HCT116 (cell line): ENCODE measurements around the gene HAGH. TPM values are rescaled to one million over a fixed set of nuclear protein-coding genes. Genes with fewer than 3 reads are reported as not detected.

ENCODE experiments used
- ATAC-seq: fragments of 200-7000 bp; cut with Tn5 transposase; 2 replicates; pipeline ENCODE4 v1.9.1; 2020; ENCODE audit warnings: mild to moderate bottlenecking, moderate library complexity
- BruUV-seq: library from RNA; stranded (reverse); fragments of 400-500 nt; replicated peaks from 2 replicates; lab custom pipeline; 2021; lab: Mats Ljungman, UMichigan
- CTCF ChIA-PET: fragments of 300-600 bp; sonication (Branson Sonifier 250); formaldehyde crosslinking; loops from one replicate; lab custom pipeline; 2021; ENCODE audit warnings: antibody characterized with exemption; lab: Charles Lee
- POLR2A ChIA-PET: fragments of 300-600, 350-600 bp; sonication (Branson Sonifier 250); formaldehyde crosslinking; loops from one replicate; lab custom pipeline; 2021; ENCODE audit warnings: antibody characterized with exemption; lab: Charles Lee
- RAD21 ChIA-PET, 2 experiments: fragments of 300-600 bp; sonication (Branson Sonifier 250); formaldehyde crosslinking; loops; one replicate each; lab custom pipeline; 2023; ENCODE audit warnings: low total read pairs in 2 of 2; ENCODE audit not compliant: uncharacterized antibody in 2 of 2, unreplicated experiment in 2 of 2, low non-redundant PET in 1 of 2; lab: Charles Lee
- DNase-seq: peaks from one replicate; pipeline ENCODE4 v3.0.0-alpha.2; 2010; ENCODE audit warnings: low read depth, low spot score
- H2AFZ ChIP-seq: fragments of 200-600 bp; shearing (Covaris generic), sonication (generic); 2 replicates; pipeline ENCODE4 v1.6.1; 2017; ENCODE audit warnings: low read depth, mixed run types, mixed read lengths, antibody characterized with exemption, low read length; ENCODE audit not compliant: poor library complexity, severe bottlenecking
- H3K27ac ChIP-seq: 2 replicates; pipeline ENCODE4 v1.5.1; 2012; ENCODE audit warnings: low read depth, low read length
- H3K27me3 ChIP-seq: fragments of 200-600 bp; sonication (generic); 2 replicates; pipeline ENCODE4 v1.6.1; 2016; ENCODE audit warnings: mixed run types, low read length, mixed read lengths; ENCODE audit not compliant: insufficient read depth
- H3K36me3 ChIP-seq, 2 experiments: fragments of 200-500 bp in 1 of 2; fragments of 200-600 bp in 1 of 2; sonication (Bioruptor generic) in 1 of 2; sonication (generic) in 1 of 2; 2 replicates each; pipeline versions ENCODE4 v1.5.1 to v1.6.1; 2014 to 2016; ENCODE audit warnings: low read length in 2 of 2, inconsistent platforms in 1 of 2, mixed read lengths in 1 of 2, mixed run types in 1 of 2; ENCODE audit not compliant: insufficient read depth in 2 of 2, control insufficient read depth in 1 of 2
- H3K4me1 ChIP-seq, 2 experiments: fragments of 200-600 bp in 1 of 2; sonication (generic) in 1 of 2; 2 replicates each; pipeline versions ENCODE4 v1.5.1 to v1.6.1; 2012 to 2017; ENCODE audit warnings: low read length in 2 of 2, inconsistent platforms in 1 of 2, mild to moderate bottlenecking in 1 of 2, mixed read lengths in 1 of 2, mixed run types in 1 of 2, moderate library complexity in 1 of 2; ENCODE audit not compliant: insufficient read depth in 2 of 2, control insufficient read depth in 1 of 2
- H3K4me2 ChIP-seq: fragments of 200-600 bp; sonication (generic); 2 replicates; pipeline ENCODE4 v1.6.1; 2017; ENCODE audit warnings: mixed run types, low read length, mixed read lengths
- H3K4me3 ChIP-seq, 2 experiments: fragments of 200-600 bp in 1 of 2; sonication (generic) in 1 of 2; replicated peaks in 1 of 2; 2 replicates each; pipeline ENCODE4 v1.5.1; 2011 to 2016; ENCODE audit warnings: low read length in 2 of 2, control low read depth in 1 of 2, low read depth in 1 of 2, mild to moderate bottlenecking in 1 of 2, mixed read lengths in 1 of 2, mixed run types in 1 of 2
- H3K79me2 ChIP-seq: fragments of 200-600 bp; sonication (generic); 2 replicates; pipeline ENCODE4 v1.6.1; 2017; ENCODE audit warnings: mild to moderate bottlenecking, mixed run types, low read length, moderate library complexity, mixed read lengths; ENCODE audit not compliant: insufficient read depth
- H3K9ac ChIP-seq: fragments of 200-600 bp; sonication (generic); 2 replicates; pipeline ENCODE4 v1.6.1; 2016; ENCODE audit warnings: low read length, mixed read lengths
- H3K9me2 ChIP-seq: fragments of 200-600 bp; sonication (generic), shearing (Covaris generic); 2 replicates; pipeline ENCODE4 v1.6.1; 2017; ENCODE audit warnings: mixed run types, mild to moderate bottlenecking, moderate library complexity; ENCODE audit not compliant: insufficient read depth
- H3K9me3 ChIP-seq, 2 experiments: fragments of 200-500 bp in 1 of 2; fragments of 200-600 bp in 1 of 2; sonication (Bioruptor generic) in 1 of 2; sonication (generic) in 1 of 2; 2 replicates each; pipeline ENCODE4 v1.6.1; 2014 to 2017; ENCODE audit warnings: low read length in 2 of 2, mixed read lengths in 2 of 2, inconsistent platforms in 1 of 2, low read depth in 1 of 2, mild to moderate bottlenecking in 1 of 2, mixed run types in 1 of 2, moderate library complexity in 1 of 2; ENCODE audit not compliant: control insufficient read depth in 1 of 2, insufficient read depth in 1 of 2
- H4K20me1 ChIP-seq: fragments of 200-600 bp; sonication (generic), shearing (Covaris generic); 2 replicates; pipeline ENCODE4 v1.6.1; 2017; ENCODE audit warnings: mixed run types, mild to moderate bottlenecking, moderate library complexity; ENCODE audit not compliant: insufficient read depth
- ATF3 ChIP-seq: IDR thresholded peaks from 2 replicates; pipeline ENCODE4 v1.6.1; 2012
- CBX3 ChIP-seq: IDR thresholded peaks from 2 replicates; pipeline ENCODE4 v1.6.1; 2012; ENCODE audit warnings: low read depth
- EGR1 ChIP-seq: IDR thresholded peaks from 2 replicates; pipeline ENCODE4 v1.6.1; 2012; ENCODE audit warnings: low read depth
- EZH2phosphoT487 ChIP-seq: fragments of 200-600 bp; IDR thresholded peaks from 2 replicates; pipeline ENCODE4 v1.6.1; 2018; ENCODE audit warnings: antibody characterized with exemption, borderline replicate concordance
- MAX ChIP-seq: IDR thresholded peaks from 2 replicates; pipeline ENCODE4 v1.6.1; 2012
- TCF7L2 ChIP-seq: IDR thresholded peaks from 2 replicates; pipeline ENCODE4 v1.7.0; 2011; ENCODE audit warnings: borderline replicate concordance, inconsistent platforms; ENCODE audit not compliant: insufficient read depth, insufficient read length; ENCODE audit errors: extremely low read depth
- YY1 ChIP-seq: IDR thresholded peaks from 2 replicates; pipeline ENCODE4 v1.6.1; 2011; ENCODE audit warnings: low read length, low read depth, moderate library complexity, mild to moderate bottlenecking; ENCODE audit not compliant: insufficient replicate concordance; ENCODE audit errors: extremely low read depth
- ZBTB33 ChIP-seq: IDR thresholded peaks from 2 replicates; pipeline ENCODE4 v1.6.1; 2011; ENCODE audit warnings: mild to moderate bottlenecking, low read length, moderate library complexity; ENCODE audit not compliant: insufficient replicate concordance; ENCODE audit errors: extremely low read depth
- intact Hi-C: fragments of 100-400 bp; cut with micrococcal nuclease; formaldehyde crosslinking; loops from 2 replicates; pipeline ENCODE4 v1.10.0; 2022
- total RNA-seq: library from RNA; stranded (reverse); gene quantifications from one replicate; pipeline ENCODE4 v1.2.1, GENCODE V29; 2021; ENCODE audit not compliant: unreplicated experiment

The HAGH gene
- total RNA-seq, 1 experiment from 2014 or later, result 39.1 TPM

GRCh38 chr16:1789643-1790045 is 37.0 kb downstream of the HAGH start (continued):
- TF ChIP-seq YY1 (no peak), TCF7L2 (no peak)

GRCh38 chr16:1788708-1789100 is 37.9 kb downstream of the HAGH start:
- no peak overlapping the region for H3K27ac ChIP-seq
- POLR2A ChIA-PET, result no interaction called here
- no peak for ATAC-seq
- RAD21 ChIA-PET, result no interaction called here
- intact Hi-C loops, result no loop called here
- no peak overlapping the region for H2AFZ ChIP-seq
- TF ChIP-seq ATF3 (no peak), EZH2phosphoT487 (no peak), MAX (no peak), CBX3 (no peak), EGR1 (no peak), ZBTB33 (no peak)
- no peaks in the 10 kb centered on the region for H3K9me3 ChIP-seq
- H3K9ac ChIP-seq, result no peak overlapping the region
- no peak for DNase-seq
- peaks cover 0 to 5% of the 10 kb centered on the region in 2 experiments; a peak in 2 of 4 replicates for H3K36me3 ChIP-seq
- BruUV-seq, result no TSS peak
- peaks cover 39% of the 10 kb centered on the region for H3K79me2 ChIP-seq
- H4K20me1 ChIP-seq, result no peaks in the 10 kb centered on the region
- no peaks in the 10 kb centered on the region for H3K9me2 ChIP-seq
- CTCF ChIA-PET, result no interaction called here
- no peak overlapping the region for H3K4me3 ChIP-seq
- H3K27me3 ChIP-seq, result no peaks in the 10 kb centered on the region
- H3K4me2 ChIP-seq, result no peak overlapping the region
- peaks cover 0 to 6% of the 10 kb centered on the region in 2 experiments; a peak in 2 of 4 replicates for H3K4me1 ChIP-seq
